DMS 273 (cell line): ENCODE measurements around the gene CRMP1.
"Not testable (repeated sequence)": the region's sequence is repeated elsewhere in the genome, so short reads cannot be mapped to it uniquely, and the experiment has no call there.

Experiments used
- DNase-seq: peaks from one replicate; lab custom pipeline; 2025; ENCODE audit not compliant: unreplicated experiment; lab: John Stamatoyannopoulos, UW

CRMP1 gene

GRCh38 chr4:5863461-5864113, 29.3 kb downstream of the CRMP1 start:
- DNase-seq = peak; percentile 54

GRCh38 chr4:5858020-5858769, 34.7 kb downstream of the CRMP1 start:
- no peak for DNase-seq

- DNase-seq = no peak
These were observed 35.7 kb downstream of the CRMP1 start for GRCh38 chr4:5857199-5857598.

- not testable (repeated sequence) for DNase-seq
These were observed 36.5 kb downstream of the CRMP1 start for GRCh38 chr4:5856362-5856761.

- no peak for DNase-seq
These were observed 38.0 kb downstream of the CRMP1 start for GRCh38 chr4:5854929-5855328.

- DNase-seq = peak; percentile 45
These were observed 40.2 kb downstream of the CRMP1 start for GRCh38 chr4:5852523-5853202.

GRCh38 chr4:5851637-5852301, 41.1 kb downstream of the CRMP1 start:
- DNase-seq = no peak

- peak; percentile 5 for DNase-seq
These were observed 47.6 kb downstream of the CRMP1 start for GRCh38 chr4:5845035-5845905.

GRCh38 chr4:5843573-5844530, 49.0 kb downstream of the CRMP1 start:
- no peak for DNase-seq

GRCh38 chr4:5842456-5842855, 50.4 kb downstream of the CRMP1 start:
- DNase-seq = no peak

- peak; percentile 6 for DNase-seq
These were observed 52.9 kb downstream of the CRMP1 start for GRCh38 chr4:5839751-5840674.

GRCh38 chr4:5839332-5839731, 53.6 kb downstream of the CRMP1 start:
- DNase-seq = no peak

GRCh38 chr4:5837483-5837882, 55.4 kb downstream of the CRMP1 start:
- not testable (repeated sequence) for DNase-seq

- no peak for DNase-seq
These were observed 55.9 kb downstream of the CRMP1 start for GRCh38 chr4:5836943-5837342.

GRCh38 chr4:5828005-5828391, 64.9 kb downstream of the CRMP1 start:
- no peak for DNase-seq

- DNase-seq = no peak
These were observed 65.5 kb downstream of the CRMP1 start for GRCh38 chr4:5827108-5828004.

- no peak for DNase-seq
These were observed 66.3 kb downstream of the CRMP1 start for GRCh38 chr4:5826437-5827107.
